ENCODE data around the gene COX8A.

Gene COX8A

GRCh38 chr11:63986932-63987513 is 12.6 kb downstream of the COX8A start:
- Histone ChIP-seq H3K9me3 (ENCODE audit: insufficient read depth, low read depth, low read length) (no peaks in the 10 kb centered on the region), H3K9me2 (replicated peaks; ENCODE audit: low read depth, low read length) (no peaks in the 10 kb centered on the region), H3K27me3 (ENCODE audit: insufficient read depth, low read length, poor library complexity, severe bottlenecking) (no peaks in the 10 kb centered on the region), H3K36me3 (ENCODE audit: insufficient read depth, low read length) (peaks cover 5% of the 10 kb centered on the region; the same call in 1 of the 2 replicates), H3F3A (ENCODE audit: low read depth) (no peaks in the 10 kb centered on the region), H3K4me3 (ENCODE audit: low read length, poor library complexity, severe bottlenecking) (peak overlapping the region; percentile 85), H4K20me1 (ENCODE audit: insufficient read depth, low read length, poor library complexity, severe bottlenecking) (peaks cover 17% of the 10 kb centered on the region), H3K9ac (ENCODE audit: low read depth, low read length, poor library complexity, severe bottlenecking) (peak overlapping the region; percentile 88), H3K79me2 (ENCODE audit: insufficient read depth, low read length) (peaks cover 39% of the 10 kb centered on the region), H3K4me1 (ENCODE audit: insufficient read depth, low read length, poor library complexity, severe bottlenecking) (peaks cover 26% of the 10 kb centered on the region), H2AFZ (ENCODE audit: low read length) (no peak overlapping the region), H3K4me2 (ENCODE audit: low read depth, low read length, poor library complexity, severe bottlenecking) (peak overlapping the region; percentile 93)
- TF ChIP-seq CTCF (conservative IDR thresholded peaks at IDR 0.05; ENCODE audit: low read length), result no peak
- no peak for TF ChIP-seq EZH2phosphoT487 (IDR thresholded peaks at IDR 0.05; ENCODE audit: borderline replicate concordance)

- Histone ChIP-seq H3K4me3 (ENCODE audit: low read length, poor library complexity, severe bottlenecking) (no peak overlapping the region), H3K9ac (ENCODE audit: low read depth, low read length, poor library complexity, severe bottlenecking) (no peak overlapping the region), H3K9me2 (replicated peaks; ENCODE audit: low read depth, low read length) (no peaks in the 10 kb centered on the region), H2AFZ (ENCODE audit: low read length) (no peak overlapping the region), H4K20me1 (ENCODE audit: insufficient read depth, low read length, poor library complexity, severe bottlenecking) (peaks cover 21% of the 10 kb centered on the region), H3K4me2 (ENCODE audit: low read depth, low read length, poor library complexity, severe bottlenecking) (no peak overlapping the region), H3K27me3 (ENCODE audit: insufficient read depth, low read length, poor library complexity, severe bottlenecking) (no peaks in the 10 kb centered on the region), H3K79me2 (ENCODE audit: insufficient read depth, low read length) (peaks cover 41% of the 10 kb centered on the region), H3K36me3 (ENCODE audit: insufficient read depth, low read length) (peaks cover 31% of the 10 kb centered on the region; the same call in 1 of the 2 replicates), H3K9me3 (ENCODE audit: insufficient read depth, low read depth, low read length) (no peaks in the 10 kb centered on the region), H3K4me1 (ENCODE audit: insufficient read depth, low read length, poor library complexity, severe bottlenecking) (peaks cover 17% of the 10 kb centered on the region), H3F3A (ENCODE audit: low read depth) (no peaks in the 10 kb centered on the region)
- no peak for TF ChIP-seq CTCF (conservative IDR thresholded peaks at IDR 0.05; ENCODE audit: low read length)
- no peak for TF ChIP-seq EZH2phosphoT487 (IDR thresholded peaks at IDR 0.05; ENCODE audit: borderline replicate concordance)
Observed at GRCh38 chr11:63991558-63991957, 17.1 kb downstream of the COX8A start.

DNA sequence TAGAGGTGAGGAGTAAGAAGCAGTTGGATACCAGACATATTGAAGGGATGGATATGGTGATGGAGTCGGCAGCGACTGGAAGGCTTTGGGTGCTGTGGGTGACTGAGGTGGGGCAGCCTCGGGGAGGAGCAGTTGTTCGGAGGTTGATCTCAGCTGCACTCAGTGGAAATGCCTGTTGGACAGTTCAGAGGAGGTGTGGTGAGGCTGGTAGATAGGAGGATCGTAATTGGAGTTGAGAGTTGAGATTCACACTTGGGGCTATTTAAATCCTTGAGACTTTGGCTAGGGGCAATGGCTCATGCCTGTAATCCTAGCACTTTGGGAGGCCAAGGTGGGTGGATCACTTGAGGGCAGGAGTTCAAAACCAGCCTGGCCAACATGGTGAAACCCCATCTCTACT is 18.7 kb downstream of the COX8A start:
- TF ChIP-seq CTCF (conservative IDR thresholded peaks at IDR 0.05; ENCODE audit: low read length), result no peak
- no peak for TF ChIP-seq EZH2phosphoT487 (IDR thresholded peaks at IDR 0.05; ENCODE audit: borderline replicate concordance)
- H3K27me3 ChIP-seq (ENCODE audit: insufficient read depth, low read length, poor library complexity, severe bottlenecking), result no peaks in the 10 kb centered on the region
- H4K20me1 ChIP-seq (ENCODE audit: insufficient read depth, low read length, poor library complexity, severe bottlenecking), result peaks cover 10% of the 10 kb centered on the region
- H3K36me3 ChIP-seq (ENCODE audit: insufficient read depth, low read length), result peaks cover 47% of the 10 kb centered on the region; the same call in 1 of the 2 replicates
- peaks cover 4% of the 10 kb centered on the region for H3K4me1 ChIP-seq (ENCODE audit: insufficient read depth, low read length, poor library complexity, severe bottlenecking)
- no peak overlapping the region for H3K9ac ChIP-seq (ENCODE audit: low read depth, low read length, poor library complexity, severe bottlenecking)
- no peak overlapping the region for H2AFZ ChIP-seq (ENCODE audit: low read length)
- H3K9me3 ChIP-seq (ENCODE audit: insufficient read depth, low read depth, low read length), result no peaks in the 10 kb centered on the region
- H3F3A ChIP-seq (ENCODE audit: low read depth), result no peaks in the 10 kb centered on the region
- peaks cover 26% of the 10 kb centered on the region for H3K79me2 ChIP-seq (ENCODE audit: insufficient read depth, low read length)
- H3K4me3 ChIP-seq (ENCODE audit: low read length, poor library complexity, severe bottlenecking), result no peak overlapping the region
- H3K9me2 ChIP-seq (replicated peaks; ENCODE audit: low read depth, low read length), result no peaks in the 10 kb centered on the region
- no peak overlapping the region for H3K4me2 ChIP-seq (ENCODE audit: low read depth, low read length, poor library complexity, severe bottlenecking)
